Karpas-422 (cell line): ENCODE results near the gene ARFIP1. TPM values are rescaled to one million over a fixed set of nuclear protein-coding genes. Genes with fewer than 3 reads are reported as not detected.

Source experiments
- DNase-seq: peaks from one replicate; pipeline ENCODE4 v3.0.0-alpha.2; 2015
- H2AFZ ChIP-seq: fragments of 200-600 bp; sonication (generic); 2 replicates; pipeline ENCODE4 v1.6.1; 2014; ENCODE audit warnings: antibody characterized with exemption, low read length, mixed read lengths
- H3K27ac ChIP-seq: fragments of 200-600 bp; sonication (generic); 2 replicates; pipeline ENCODE4 v1.5.1; 2014; ENCODE audit warnings: mild to moderate bottlenecking, low read length, moderate library complexity
- H3K27me3 ChIP-seq: fragments of 200-600 bp; sonication (generic); 2 replicates; pipeline ENCODE4 v1.6.1; 2014; ENCODE audit warnings: low read length, mixed read lengths
- H3K36me3 ChIP-seq: fragments of 200-600 bp; sonication (generic); 2 replicates; pipeline ENCODE4 v1.6.1; 2014; ENCODE audit warnings: low read length, mixed read lengths; ENCODE audit not compliant: insufficient read depth
- H3K4me1 ChIP-seq: fragments of 200-600 bp; sonication (generic); 2 replicates; pipeline ENCODE4 v1.6.1; 2014; ENCODE audit warnings: mild to moderate bottlenecking, low read length, mixed read lengths
- H3K4me2 ChIP-seq: fragments of 200-600 bp; sonication (generic); 2 replicates; pipeline ENCODE4 v1.6.1; 2014; ENCODE audit warnings: low read length, low read depth, mild to moderate bottlenecking; ENCODE audit not compliant: poor library complexity, severe bottlenecking
- H3K4me3 ChIP-seq: fragments of 200-600 bp; sonication (generic); 2 replicates; pipeline ENCODE4 v1.5.1; 2014; ENCODE audit warnings: mild to moderate bottlenecking, antibody characterized with exemption, low read length, mixed read lengths
- H3K79me2 ChIP-seq: fragments of 200-600 bp; sonication (generic); 2 replicates; pipeline ENCODE4 v1.6.1; 2014; ENCODE audit warnings: mild to moderate bottlenecking, low read length, mixed read lengths
- H3K9ac ChIP-seq: fragments of 200-600 bp; sonication (generic); 2 replicates; pipeline ENCODE4 v1.6.0; 2014; ENCODE audit warnings: low read length
- H3K9me2 ChIP-seq: fragments of 200-600 bp; sonication (generic), shearing (Covaris generic); replicated peaks from 2 replicates; pipeline ENCODE4 v1.6.0; 2014; ENCODE audit warnings: mild to moderate bottlenecking, low read length, moderate library complexity; ENCODE audit not compliant: insufficient read depth
- H3K9me3 ChIP-seq: fragments of 300-700, 200-600 bp; sonication (generic); 2 replicates; pipeline ENCODE4 v1.6.1; 2014; ENCODE audit warnings: low read length, mixed read lengths
- H4K20me1 ChIP-seq: fragments of 200-600 bp; sonication (generic); 2 replicates; pipeline ENCODE4 v1.6.1; 2014; ENCODE audit warnings: mild to moderate bottlenecking, antibody characterized with exemption, low read length, low read depth; ENCODE audit not compliant: insufficient read depth
- total RNA-seq: library from RNA; depleted of rRNA; stranded (reverse); fragments of >200 nt; shearing (Covaris generic); gene quantifications from 2 replicates; pipeline ENCODE4 v1.2.3, GENCODE V29; 2014; ENCODE audit warnings: low replicate concordance

ARFIP1 gene
- total RNA-seq, 1 experiment from 2014 or later = 81.7 TPM

- Histone ChIP-seq H3K27ac (no peak overlapping the region), H3K27me3 (no peaks in the 10 kb centered on the region), H3K9me3 (no peaks in the 10 kb centered on the region), H2AFZ (no peak overlapping the region), H3K9ac (no peak overlapping the region), H3K4me2 (no peak overlapping the region), H3K4me3 (no peak overlapping the region), H3K79me2 (peaks cover 91% of the 10 kb centered on the region), H4K20me1 (no peaks in the 10 kb centered on the region), H3K36me3 (peaks cover 13% of the 10 kb centered on the region), H3K4me1 (peaks cover 54% of the 10 kb centered on the region), H3K9me2 (no peaks in the 10 kb centered on the region)
- DNase-seq = no peak
These were observed 25.4 kb downstream of the ARFIP1 start for GRCh38 chr4:152805071-152805650.

GRCh38 chr4:152805818-152806217 is 26.1 kb downstream of the ARFIP1 start:
- peaks cover 54% of the 10 kb centered on the region for H3K4me1 ChIP-seq
- no peak for DNase-seq
- H3K27ac ChIP-seq = peak overlapping the region; percentile 10; the same call in 1 of the 2 replicates
- H3K9me3 ChIP-seq = no peaks in the 10 kb centered on the region
- no peak overlapping the region for H3K4me3 ChIP-seq
- H4K20me1 ChIP-seq = no peaks in the 10 kb centered on the region
- no peak overlapping the region for H2AFZ ChIP-seq
- peaks cover 90% of the 10 kb centered on the region for H3K79me2 ChIP-seq
- no peak overlapping the region for H3K4me2 ChIP-seq
- H3K27me3 ChIP-seq = no peaks in the 10 kb centered on the region
- no peaks in the 10 kb centered on the region for H3K9me2 ChIP-seq
- H3K36me3 ChIP-seq = peaks cover 13% of the 10 kb centered on the region
- no peak overlapping the region for H3K9ac ChIP-seq

- Histone ChIP-seq H3K27me3 (no peaks in the 10 kb centered on the region), H2AFZ (no peak overlapping the region), H3K9me3 (no peaks in the 10 kb centered on the region), H3K36me3 (peaks cover 18% of the 10 kb centered on the region), H3K4me2 (no peak overlapping the region), H4K20me1 (no peaks in the 10 kb centered on the region), H3K27ac (no peak overlapping the region), H3K9me2 (no peaks in the 10 kb centered on the region), H3K4me3 (no peak overlapping the region), H3K9ac (no peak overlapping the region), H3K79me2 (peaks cover 90% of the 10 kb centered on the region), H3K4me1 (peaks cover 46% of the 10 kb centered on the region)
- DNase-seq = no peak
These were observed 26.9 kb downstream of the ARFIP1 start for GRCh38 chr4:152806501-152807125.

GRCh38 chr4:152807294-152807829 is 27.6 kb downstream of the ARFIP1 start:
- no peak overlapping the region for H3K27ac ChIP-seq
- no peak overlapping the region for H3K9ac ChIP-seq
- DNase-seq = no peak
- H3K9me2 ChIP-seq = no peaks in the 10 kb centered on the region
- H3K4me1 ChIP-seq = peaks cover 40% of the 10 kb centered on the region
- no peaks in the 10 kb centered on the region for H3K9me3 ChIP-seq
- peak overlapping the region; percentile 8 for H3K4me2 ChIP-seq
- H2AFZ ChIP-seq = no peak overlapping the region
- no peaks in the 10 kb centered on the region for H4K20me1 ChIP-seq
- no peaks in the 10 kb centered on the region for H3K27me3 ChIP-seq
- H3K36me3 ChIP-seq = peaks cover 19% of the 10 kb centered on the region
- no peak overlapping the region for H3K4me3 ChIP-seq
- H3K79me2 ChIP-seq = peaks cover 90% of the 10 kb centered on the region

- Histone ChIP-seq H3K36me3 (peaks cover 19% of the 10 kb centered on the region), H3K9me3 (no peaks in the 10 kb centered on the region), H3K27ac (no peak overlapping the region), H3K4me1 (peaks cover 40% of the 10 kb centered on the region), H4K20me1 (no peaks in the 10 kb centered on the region), H3K9me2 (no peaks in the 10 kb centered on the region), H3K4me3 (no peak overlapping the region), H3K79me2 (peaks cover 87% of the 10 kb centered on the region), H3K4me2 (no peak overlapping the region), H3K9ac (no peak overlapping the region), H2AFZ (no peak overlapping the region), H3K27me3 (no peaks in the 10 kb centered on the region)
- DNase-seq = no peak
These were observed 28.9 kb downstream of the ARFIP1 start for GRCh38 chr4:152808670-152809069.

DNA sequence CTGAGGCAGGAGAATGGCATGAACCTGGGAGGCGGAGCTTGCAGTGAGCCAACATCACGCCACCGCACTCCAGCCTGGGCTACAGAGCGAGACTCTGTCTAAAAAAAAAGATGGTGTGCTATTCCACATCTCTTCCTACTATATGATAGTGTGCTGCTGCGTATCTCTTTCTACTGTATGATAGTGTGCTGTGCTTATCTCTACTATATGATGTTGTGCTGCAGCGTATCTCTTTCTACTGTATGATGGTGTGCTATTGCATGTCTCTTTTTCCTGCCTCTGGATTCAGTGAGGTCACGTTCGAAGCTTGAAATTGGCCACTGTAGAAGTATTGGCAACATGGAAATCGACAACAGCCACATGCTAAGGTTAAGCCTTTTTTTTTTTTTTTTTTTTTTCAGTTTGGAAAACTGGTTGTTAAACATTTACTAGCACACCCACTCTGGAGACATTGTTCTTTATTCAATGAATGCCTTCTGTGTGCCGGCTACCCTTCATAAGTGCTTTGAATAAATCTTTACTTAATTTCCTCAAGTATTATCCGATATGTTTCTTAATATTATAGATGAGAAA is 31.0 kb downstream of the ARFIP1 start:
- no peaks in the 10 kb centered on the region for H3K9me3 ChIP-seq
- no peak for DNase-seq
- H2AFZ ChIP-seq = no peak overlapping the region
- peaks cover 26% of the 10 kb centered on the region for H3K4me1 ChIP-seq
- no peak overlapping the region for H3K4me2 ChIP-seq
- H3K4me3 ChIP-seq = no peak overlapping the region
- no peak overlapping the region for H3K27ac ChIP-seq
- H3K9me2 ChIP-seq = no peaks in the 10 kb centered on the region
- H3K27me3 ChIP-seq = no peaks in the 10 kb centered on the region
- peaks cover 19% of the 10 kb centered on the region for H3K36me3 ChIP-seq
- no peak overlapping the region for H3K9ac ChIP-seq
- H3K79me2 ChIP-seq = peaks cover 90% of the 10 kb centered on the region
- H4K20me1 ChIP-seq = no peaks in the 10 kb centered on the region

GRCh38 chr4:152815078-152815477 is 35.3 kb downstream of the ARFIP1 start:
- H3K4me1 ChIP-seq = no peaks in the 10 kb centered on the region

GRCh38 chr4:152817331-152817730 is 37.6 kb downstream of the ARFIP1 start:
- no peak overlapping the region for H2AFZ ChIP-seq
- no peaks in the 10 kb centered on the region for H3K9me3 ChIP-seq
- no peak for DNase-seq

More at GRCh38 chr4:152815078-152815477, 35.3 kb downstream of the ARFIP1 start:
- peaks cover 3% of the 10 kb centered on the region; the same call in 1 of the 2 replicates for H4K20me1 ChIP-seq
- H3K79me2 ChIP-seq = peaks cover 84% of the 10 kb centered on the region
- H3K27me3 ChIP-seq = no peaks in the 10 kb centered on the region
- H3K9me2 ChIP-seq = no peaks in the 10 kb centered on the region
- H3K9me3 ChIP-seq = no peaks in the 10 kb centered on the region
- no peak overlapping the region for H2AFZ ChIP-seq
- no peak overlapping the region for H3K4me3 ChIP-seq
- no peak for DNase-seq
- no peak overlapping the region for H3K4me2 ChIP-seq
- no peak overlapping the region for H3K27ac ChIP-seq
- no peak overlapping the region for H3K9ac ChIP-seq
- peaks cover 11% of the 10 kb centered on the region; the same call in 1 of the 2 replicates for H3K36me3 ChIP-seq

More at GRCh38 chr4:152817331-152817730, 37.6 kb downstream of the ARFIP1 start:
- H3K27me3 ChIP-seq = no peaks in the 10 kb centered on the region
- H3K9ac ChIP-seq = no peak overlapping the region
- H3K79me2 ChIP-seq = peaks cover 67% of the 10 kb centered on the region
- 0 out of 2 replicates have a peak, but pooled peaks cover 6% of the 10 kb centered on the region for H3K36me3 ChIP-seq
- H4K20me1 ChIP-seq = peaks cover 3% of the 10 kb centered on the region; the same call in 1 of the 2 replicates
- H3K9me2 ChIP-seq = no peaks in the 10 kb centered on the region
- H3K27ac ChIP-seq = no peak overlapping the region
- H3K4me1 ChIP-seq = no peaks in the 10 kb centered on the region
- no peak overlapping the region for H3K4me3 ChIP-seq
- H3K4me2 ChIP-seq = no peak overlapping the region
